GM18907 (cell line): ENCODE measurements around the gene HSF5.
"Not testable (repeated sequence)": the region's sequence is repeated elsewhere in the genome, so short reads cannot be mapped to it uniquely, and the experiment has no call there.

Experiments used
- ATAC-seq: cut with Tn5 transposase; IDR thresholded peaks from one replicate; pipeline ENCODE4 v1.9.1; 2021; ENCODE audit warnings: mild to moderate bottlenecking, moderate library complexity; ENCODE audit not compliant: unreplicated experiment

Gene HSF5

GRCh38 chr17:58484600-58484999 lies 3.6 kb downstream of the HSF5 start:
- no peak for ATAC-seq

- not testable (repeated sequence) for ATAC-seq
These were observed 6.4 kb downstream of the HSF5 start for GRCh38 chr17:58481798-58482197.

GRCh38 chr17:58480090-58480489 lies 8.1 kb downstream of the HSF5 start:
- no peak for ATAC-seq

- no peak for ATAC-seq
These were observed 11.4 kb downstream of the HSF5 start for GRCh38 chr17:58476812-58477211.

GRCh38 chr17:58475985-58476384 lies 12.2 kb downstream of the HSF5 start:
- ATAC-seq, result no peak

- no peak for ATAC-seq
These were observed 17.9 kb downstream of the HSF5 start for GRCh38 chr17:58470356-58470755.

- ATAC-seq, result no peak
These were observed 19.3 kb downstream of the HSF5 start for GRCh38 chr17:58468944-58469343.

GRCh38 chr17:58455491-58455890 lies 32.7 kb downstream of the HSF5 start:
- ATAC-seq, result no peak

- ATAC-seq, result no peak
These were observed 35.5 kb downstream of the HSF5 start for GRCh38 chr17:58452738-58453137.

- ATAC-seq, result no peak
These were observed 40.9 kb downstream of the HSF5 start for GRCh38 chr17:58447039-58447975.

- ATAC-seq, result no peak
These were observed 42.1 kb downstream of the HSF5 start for GRCh38 chr17:58446086-58446485.

- no peak for ATAC-seq
These were observed 51.4 kb downstream of the HSF5 start for GRCh38 chr17:58436805-58437239.

- no peak for ATAC-seq
These were observed 52.0 kb downstream of the HSF5 start for GRCh38 chr17:58436245-58436644.

- no peak for ATAC-seq
These were observed 55.2 kb downstream of the HSF5 start for GRCh38 chr17:58432806-58433573.

- no peak for ATAC-seq
These were observed 60.4 kb downstream of the HSF5 start for GRCh38 chr17:58427807-58428206.

- no peak for ATAC-seq
These were observed 66.5 kb downstream of the HSF5 start for GRCh38 chr17:58421711-58422110.

GRCh38 chr17:58420827-58421226 lies 67.4 kb downstream of the HSF5 start:
- ATAC-seq, result no peak

- peak; percentile 91 for ATAC-seq
These were observed 70.7 kb downstream of the HSF5 start, which contains the start of gene RNF43 for GRCh38 chr17:58417300-58418092. Gene RNF43, minus strand, starts transcription at chr17:58417534. Its CDS starts 1,957 bp downstream, at chr17:58415577.

GRCh38 chr17:58416937-58417299 lies 71.3 kb downstream of the HSF5 start:
- ATAC-seq, result no peak

GRCh38 chr17:58416396-58416795 lies 71.8 kb downstream of the HSF5 start:
- no peak for ATAC-seq
